HG03095 (cell line): ENCODE measurements around the gene ERCC6.

Source experiments
- ATAC-seq: cut with Tn5 transposase; IDR thresholded peaks from one replicate; pipeline ENCODE4 v1.9.1; 2021; ENCODE audit warnings: moderate library complexity; ENCODE audit not compliant: unreplicated experiment

Gene ERCC6

DNA sequence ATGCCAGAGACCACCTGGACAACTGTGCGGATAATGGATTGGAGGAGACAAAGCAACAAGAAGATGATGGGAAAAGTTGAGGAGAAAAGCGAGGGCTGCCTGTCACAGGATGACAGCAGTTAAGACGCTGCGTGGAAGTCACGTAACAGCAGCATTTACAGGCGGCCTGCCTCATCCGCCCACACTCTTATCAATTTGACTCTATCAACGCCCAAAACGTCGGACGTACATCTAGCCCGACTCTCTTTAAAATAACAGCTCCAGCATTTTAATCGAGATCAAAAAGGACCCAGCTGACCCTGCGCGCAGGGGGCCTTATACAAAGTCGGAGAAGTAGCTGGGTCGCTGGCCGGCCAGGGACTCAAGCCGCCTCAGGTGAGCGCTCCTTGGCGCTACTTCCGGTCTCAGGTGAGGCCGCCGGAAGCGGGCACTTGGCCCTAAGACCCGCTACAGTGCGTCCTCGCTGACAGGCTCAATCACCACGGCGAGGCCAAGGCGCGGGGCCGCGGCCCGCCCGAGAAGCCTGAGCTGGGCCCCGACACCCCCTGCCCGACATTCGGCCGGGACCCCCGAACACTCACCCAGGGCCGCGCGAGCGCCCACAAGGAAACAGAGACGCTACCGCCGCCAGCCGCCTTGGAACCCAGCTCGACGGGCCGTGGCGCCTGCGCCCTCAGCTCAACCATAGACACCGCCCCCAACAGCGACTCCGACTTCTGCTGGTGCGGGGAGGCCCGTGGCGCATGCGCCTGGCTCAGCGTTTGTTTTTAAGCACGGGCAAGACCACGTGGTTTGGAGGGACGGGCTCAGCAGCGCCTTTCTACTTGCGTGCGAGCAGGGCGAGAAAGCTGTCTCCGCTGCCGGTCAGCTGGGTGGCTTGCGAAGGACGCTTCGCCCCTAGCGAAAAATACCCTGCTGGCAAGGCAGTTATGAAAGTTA, at the start of gene ERCC6:
ERCC6 (minus strand) TSS at position 741 of the 939 bp plus-strand sequence.
- ATAC-seq, result peak; percentile 74

DNA sequence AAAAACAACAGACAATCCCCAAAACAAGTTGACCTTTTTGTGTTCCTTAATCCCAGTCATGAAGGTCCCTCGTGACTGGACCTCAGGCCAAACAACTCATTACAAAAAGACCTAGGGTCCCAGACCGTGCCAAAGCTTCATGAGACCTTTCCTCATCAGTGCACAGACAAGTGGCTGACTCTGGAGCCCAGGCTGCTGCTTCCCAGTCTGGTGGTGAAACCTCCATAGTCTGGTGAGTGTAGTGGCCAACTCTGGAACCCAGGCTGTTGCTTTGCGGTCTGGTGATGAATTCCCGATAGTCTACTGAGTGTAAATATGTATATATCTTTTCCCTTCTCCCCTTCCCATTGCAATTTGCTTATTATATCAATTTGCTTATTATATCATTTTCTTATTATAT, 49.1 kb upstream of the ERCC6 start:
- no peak for ATAC-seq

DNA sequence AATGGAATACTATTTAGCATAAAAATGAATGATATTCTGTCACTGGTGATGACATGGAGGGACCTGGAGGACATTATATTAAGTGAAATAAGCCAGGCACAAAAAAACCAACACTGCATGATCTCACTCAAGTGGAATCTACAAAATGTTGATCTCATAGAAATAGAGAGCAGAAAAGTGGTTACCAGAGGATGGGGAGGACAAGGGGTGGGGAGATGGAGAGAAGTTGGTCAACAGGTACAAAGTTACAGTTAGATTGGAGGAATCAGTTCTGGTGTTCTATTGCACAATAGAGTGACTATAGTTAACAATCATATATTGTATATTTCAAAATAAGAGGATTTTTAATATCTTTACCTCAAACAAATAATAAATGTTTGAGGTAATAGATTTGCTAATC, 46.5 kb upstream of the ERCC6 start:
- no peak for ATAC-seq

DNA sequence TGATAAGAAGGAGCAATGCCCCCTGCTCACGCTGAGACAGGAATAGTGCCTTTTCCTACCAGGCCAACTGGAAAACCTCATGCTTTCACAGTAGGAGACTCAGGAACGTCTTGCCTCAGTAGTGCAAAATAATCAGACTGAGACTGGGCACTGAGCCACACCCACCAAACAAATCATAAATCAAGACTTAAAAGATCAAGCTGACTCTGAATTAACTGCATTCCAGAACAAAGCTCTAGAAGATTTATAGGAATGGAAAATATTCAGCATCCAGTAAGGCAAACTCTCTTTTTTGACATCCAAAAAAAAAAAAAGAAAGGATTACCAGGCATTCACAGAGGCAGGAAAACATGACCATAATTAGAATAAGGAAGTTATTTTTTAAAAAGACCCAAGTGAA, 40.7 kb upstream of the ERCC6 start:
- no peak for ATAC-seq

DNA sequence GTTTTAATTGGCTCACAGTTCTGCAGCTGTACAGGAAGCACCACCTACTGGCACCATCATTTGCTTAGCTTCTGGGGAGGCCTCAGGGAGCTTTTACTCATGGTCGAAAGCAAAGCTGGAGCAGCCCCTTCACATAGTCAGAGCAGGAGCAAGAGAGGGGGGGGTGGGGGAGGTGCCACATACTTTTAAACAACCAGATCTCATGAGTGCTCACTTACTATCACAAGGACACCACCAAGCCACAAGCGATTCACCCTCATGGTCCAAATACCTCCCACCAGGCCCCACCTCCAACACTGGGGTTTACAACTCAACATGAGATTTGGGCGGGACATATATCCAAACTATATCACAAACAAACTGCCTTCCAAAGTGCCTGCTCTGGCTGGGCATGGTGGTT, 39.5 kb upstream of the ERCC6 start:
- no peak for ATAC-seq

DNA sequence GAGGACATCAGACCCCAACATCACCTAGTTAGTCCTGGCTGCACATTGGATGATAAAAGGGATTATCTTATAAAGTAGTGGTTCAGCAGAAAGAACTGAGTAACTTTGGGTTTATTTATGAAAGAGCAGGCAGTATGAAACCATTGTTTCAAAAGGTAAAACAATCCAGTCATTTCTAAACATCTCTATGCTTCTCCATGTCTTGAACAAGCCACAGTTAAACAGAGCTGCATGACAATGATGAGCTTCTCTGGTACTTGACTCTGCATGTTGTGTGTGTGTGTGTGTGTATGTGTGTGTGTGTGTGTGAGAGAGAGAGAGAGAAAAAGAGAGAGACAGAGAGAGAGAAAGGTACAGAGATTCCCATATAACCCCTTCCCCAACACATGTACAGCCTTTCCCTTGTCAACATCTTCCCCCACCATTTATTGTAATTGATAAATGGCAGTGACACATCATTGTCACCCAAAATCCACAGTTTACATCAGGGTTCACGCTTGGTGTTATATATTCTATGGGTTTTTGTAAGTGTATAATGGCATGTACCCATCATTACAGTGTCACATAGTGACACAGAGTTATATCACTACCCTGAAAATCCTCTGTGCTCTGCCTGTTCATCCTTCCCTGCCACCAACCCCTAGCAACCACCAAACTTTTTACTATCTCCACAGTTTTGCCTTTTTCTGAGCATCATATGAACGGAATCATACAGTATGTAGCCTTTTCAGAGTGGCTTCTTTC, 38.4 kb upstream of the ERCC6 start:
- ATAC-seq, result no peak

DNA sequence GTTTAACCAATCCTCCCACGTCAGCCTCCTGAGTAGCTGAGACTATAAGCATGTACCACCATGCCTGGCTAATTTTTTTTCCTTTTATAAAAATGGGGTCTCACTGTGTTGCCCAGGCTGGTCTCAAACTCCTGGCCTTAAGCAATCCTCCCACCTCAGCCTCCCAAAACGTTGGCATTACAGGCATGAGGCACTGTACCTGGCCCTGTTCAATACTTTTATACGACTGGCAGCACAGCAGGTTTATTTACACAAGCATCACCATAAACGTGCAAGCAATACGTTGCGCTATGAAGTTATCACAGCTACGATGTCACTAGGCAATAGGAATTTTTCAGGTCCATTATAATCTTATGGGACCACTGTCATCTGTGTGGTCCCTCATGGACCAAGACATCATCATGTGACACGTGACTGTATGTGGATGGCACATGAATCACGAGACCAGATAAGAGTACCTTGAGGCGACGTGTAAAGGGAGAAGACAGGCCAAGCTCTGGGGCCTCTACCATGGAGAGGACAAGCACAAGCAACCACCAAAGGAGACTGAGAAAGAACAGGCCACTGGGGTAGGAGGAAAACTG, 36.7 kb upstream of the ERCC6 start:
- ATAC-seq, result no peak

DNA sequence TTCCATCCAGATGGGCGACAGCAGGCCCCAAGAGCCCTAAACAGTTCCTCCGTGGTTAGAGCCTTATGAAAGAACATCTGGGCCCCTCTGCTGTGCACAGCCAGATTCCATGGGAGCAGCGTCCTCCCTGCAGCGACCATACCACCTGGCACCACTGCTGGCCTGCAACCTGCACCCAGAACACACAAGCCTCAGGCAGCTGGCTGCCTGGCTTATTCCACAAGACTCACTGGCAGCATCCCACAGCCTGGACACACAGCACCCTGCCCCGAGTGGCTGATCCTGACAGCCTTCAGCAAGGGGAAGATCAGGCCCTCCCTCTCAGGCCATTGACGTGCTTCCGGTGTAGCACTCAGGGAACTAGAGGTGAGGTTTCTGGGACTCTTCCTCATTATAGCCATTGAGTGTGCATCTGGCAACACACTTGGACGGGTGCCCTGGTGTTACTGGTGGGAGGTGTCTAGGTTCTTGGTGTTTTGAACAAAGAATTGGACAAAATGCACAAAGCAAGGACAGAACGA, 33.7 kb upstream of the ERCC6 start:
- no peak for ATAC-seq

DNA sequence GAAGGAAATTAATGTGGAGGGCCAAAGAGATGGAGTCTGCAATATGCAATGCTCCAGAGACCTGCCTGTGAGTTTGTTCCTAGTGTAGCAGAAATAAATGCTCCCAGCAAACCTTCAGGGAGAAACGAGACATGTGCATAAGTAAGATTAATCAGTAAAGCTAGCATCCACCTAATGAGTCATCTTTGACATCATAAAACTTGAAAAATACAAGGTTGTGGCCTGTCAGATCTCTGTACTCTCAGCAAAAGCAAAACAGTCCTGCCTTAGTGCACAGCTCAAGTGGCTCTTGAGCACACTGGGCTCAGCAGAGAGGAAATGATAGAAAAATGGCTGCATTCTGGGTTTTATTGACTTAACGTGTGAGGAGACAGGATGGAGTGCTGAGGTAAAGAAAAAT, 32.5 kb upstream of the ERCC6 start:
- no peak for ATAC-seq

DNA sequence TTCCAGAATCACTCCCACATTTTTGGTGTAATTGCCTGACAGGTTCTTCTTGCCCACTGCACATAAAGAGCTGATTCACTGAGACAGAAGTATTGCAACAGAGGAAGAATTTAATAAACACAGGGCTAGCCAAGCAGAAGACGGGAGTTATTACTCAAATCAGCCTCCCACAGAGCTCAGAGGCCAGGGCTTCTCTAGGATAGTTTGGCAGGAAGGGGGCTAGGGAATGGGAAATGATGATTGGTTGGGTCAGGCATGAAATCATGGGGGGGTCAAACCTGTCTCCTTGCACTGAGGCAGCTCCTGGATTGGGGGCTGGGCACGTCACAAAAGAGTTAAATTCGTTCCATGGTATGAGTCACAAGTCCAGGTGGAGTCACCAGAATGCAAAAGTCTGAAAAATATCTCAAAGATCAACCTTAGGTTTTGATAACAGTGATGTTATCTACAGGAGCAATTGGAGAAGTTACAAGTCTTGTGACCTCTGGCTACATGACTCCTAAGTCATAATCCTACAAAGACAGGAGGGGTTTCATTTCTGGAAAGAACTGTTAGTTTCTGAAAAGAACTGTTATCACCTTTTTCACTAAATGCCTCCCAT, 30.2 kb upstream of the ERCC6 start:
- no peak for ATAC-seq

DNA sequence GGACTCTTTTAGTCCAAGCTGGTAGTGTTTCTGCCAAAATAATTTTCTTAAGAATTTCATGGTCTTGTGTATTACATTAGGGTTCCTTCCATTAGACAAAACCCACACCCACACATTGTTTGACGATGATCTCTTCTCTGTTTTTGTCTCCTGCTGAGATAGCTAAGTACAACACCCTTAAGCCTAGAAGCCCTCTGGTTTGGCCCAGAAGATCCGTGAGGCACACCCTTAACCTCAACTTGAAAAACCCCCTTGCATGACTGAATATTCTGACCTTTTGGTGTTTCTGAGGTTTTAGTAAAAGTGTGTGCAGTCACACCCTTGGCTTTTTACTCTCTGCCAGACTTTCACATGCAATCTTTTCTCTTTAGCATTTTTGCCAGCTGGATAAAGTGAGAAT, 29.3 kb upstream of the ERCC6 start:
- ATAC-seq, result peak; percentile 68

DNA sequence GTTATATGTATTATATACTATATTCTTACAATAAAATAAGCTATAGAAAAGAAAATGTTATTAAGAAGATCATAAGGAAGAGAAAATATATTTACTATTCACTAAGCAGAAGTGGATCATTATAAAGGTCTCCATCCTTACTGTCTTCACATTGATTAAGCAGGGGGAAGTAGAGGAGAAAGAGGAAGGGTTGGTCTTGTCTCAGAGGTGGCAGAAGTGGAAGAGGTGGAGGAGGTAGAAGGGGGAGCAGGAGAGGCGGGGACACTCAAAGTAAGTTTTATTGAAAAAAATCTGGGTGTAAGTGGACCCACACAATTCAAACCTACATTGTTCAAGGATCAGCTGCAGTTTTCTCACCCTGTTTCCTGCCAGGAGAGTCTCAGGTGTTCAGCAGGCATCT, 28.9 kb upstream of the ERCC6 start:
- no peak for ATAC-seq

DNA sequence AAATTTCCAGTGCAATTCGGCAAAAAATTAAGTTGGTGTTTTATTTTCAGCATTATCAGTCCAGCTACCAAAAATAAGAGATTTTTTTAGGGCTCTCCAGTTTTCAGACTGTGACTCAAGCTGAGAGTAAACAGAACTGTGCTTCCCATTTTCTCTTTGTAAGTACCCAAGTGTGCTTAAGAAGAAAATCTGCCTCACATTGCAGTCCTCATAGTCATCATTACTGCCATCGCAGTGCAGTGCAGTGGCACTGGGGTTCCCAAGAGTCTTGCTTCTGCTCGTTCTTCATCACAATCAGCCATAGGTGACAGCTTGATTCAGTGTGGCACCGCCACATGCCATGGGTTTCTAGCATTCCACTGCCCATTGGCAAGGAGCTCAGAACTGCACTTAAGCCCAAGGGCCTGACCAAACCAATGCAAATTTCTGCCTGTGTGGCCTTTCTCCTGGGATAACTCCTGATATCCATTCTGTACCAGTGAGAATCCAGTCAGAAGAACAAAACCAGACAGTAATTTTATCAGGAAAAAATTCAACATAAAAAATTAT, 25.6 kb upstream of the ERCC6 start:
- no peak for ATAC-seq

DNA sequence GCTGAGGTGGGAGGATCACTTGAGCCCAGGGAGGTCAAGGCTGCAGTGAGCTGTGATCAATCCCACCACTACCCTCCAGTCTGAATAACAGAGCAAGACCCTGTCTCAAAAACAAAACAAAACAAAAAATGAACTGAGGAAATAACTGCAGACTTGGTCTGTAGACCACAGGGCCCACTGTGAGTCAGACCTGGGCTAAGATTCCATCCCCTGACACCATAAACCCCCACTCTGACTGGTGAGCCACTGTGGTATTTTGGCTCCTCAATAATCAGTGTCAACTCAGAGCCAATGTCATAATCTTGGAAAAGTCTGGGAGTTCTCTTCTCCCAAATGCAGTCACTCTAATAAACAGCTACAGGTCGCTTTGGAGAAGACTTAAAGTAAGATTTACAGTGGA, 24.0 kb upstream of the ERCC6 start:
- ATAC-seq, result no peak

DNA sequence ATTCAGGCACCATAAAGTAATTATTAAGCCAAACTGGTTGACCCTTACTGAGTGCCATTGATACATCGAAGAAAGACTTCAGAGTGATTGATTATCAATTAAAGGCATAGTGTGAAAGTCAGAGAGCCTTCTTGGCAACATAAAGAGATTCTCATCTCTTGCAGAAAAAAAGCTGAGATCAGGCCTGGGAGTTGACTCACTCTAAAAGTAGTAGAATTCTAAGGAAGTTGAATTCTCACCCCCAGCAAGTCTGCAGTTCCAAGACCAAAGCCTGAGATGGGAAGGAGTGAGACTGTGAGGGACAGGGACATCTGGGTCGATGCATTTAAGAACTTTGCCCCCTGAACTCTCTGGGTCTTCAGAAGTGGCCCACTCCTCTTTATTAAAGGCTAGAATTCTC, 21.6 kb upstream of the ERCC6 start:
- ATAC-seq, result no peak

DNA sequence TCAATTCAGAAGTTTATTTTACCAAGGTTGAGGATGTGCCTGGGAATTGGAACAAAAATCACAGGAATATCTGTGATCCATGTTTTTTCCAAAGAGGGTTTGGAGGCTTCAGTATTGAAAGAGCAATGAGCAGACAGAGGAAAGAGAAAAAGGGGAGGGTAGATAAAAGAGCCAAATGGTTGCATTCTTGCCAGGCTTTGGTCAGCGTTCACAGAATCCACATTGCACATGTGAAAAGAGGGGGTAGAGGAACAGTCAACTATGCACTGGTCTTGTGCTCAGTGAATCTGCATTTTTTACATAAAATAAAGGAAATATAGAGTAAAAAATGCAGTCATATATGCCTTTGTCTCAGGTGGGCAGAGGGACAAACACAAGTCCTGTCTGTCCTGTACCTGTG, 20.6 kb upstream of the ERCC6 start:
- ATAC-seq, result no peak

DNA sequence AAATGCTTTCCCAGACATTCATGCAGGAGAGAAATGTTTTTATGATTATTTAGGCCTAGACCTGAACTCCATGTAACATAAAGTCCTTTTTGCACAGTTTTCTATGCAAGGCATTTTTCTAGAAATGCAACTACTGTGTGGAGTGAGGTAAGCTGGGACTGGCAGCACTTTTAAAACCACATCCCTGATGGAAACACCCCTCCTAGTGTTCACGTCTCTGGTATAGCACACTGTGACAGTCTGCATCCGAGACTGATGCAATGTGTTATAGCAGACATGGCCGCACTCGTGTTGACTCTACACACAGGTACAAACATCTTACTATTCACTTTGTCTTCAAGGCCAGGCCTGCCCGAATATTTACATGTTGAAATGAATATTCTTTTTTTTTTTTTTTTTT, 19.3 kb upstream of the ERCC6 start:
- ATAC-seq, result no peak

DNA sequence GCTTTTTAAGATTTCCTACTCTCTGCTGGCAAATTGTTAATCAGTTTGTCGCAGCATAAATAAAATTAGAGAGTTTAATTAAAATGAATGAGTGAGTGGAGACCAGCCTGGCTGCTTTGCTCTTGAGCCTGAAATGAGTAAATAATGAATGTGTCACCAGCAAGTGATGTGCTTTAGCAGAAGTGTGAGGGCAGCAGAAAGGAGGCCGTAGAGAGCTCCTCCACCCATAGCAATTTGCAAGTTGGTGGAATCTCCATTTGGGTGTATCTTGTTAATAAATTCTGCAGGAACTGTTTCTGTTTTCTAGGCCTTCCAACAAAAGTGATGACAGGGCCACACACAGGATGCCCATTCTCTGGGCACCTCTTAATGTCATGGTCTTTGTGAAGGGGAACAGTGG, 18.8 kb upstream of the ERCC6 start:
- ATAC-seq, result no peak

DNA sequence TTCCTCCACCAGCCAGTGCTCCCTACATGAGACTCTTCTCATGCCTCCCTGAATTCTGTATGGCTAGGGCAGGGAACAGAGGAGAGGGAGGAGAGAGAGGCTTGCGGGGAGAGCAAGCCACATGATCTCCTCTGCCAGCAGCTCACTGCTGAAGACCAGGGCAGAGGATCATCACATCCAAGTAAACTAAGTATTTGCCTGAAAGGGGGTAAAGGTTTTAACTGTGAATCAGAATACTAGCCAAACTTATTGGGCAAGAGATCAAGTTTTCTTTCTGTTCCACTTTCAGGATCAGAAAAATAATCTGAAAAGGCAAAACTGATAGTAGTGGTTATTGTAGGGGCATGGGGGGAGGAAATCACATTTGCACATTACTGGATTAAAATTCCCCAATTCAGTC, 17.8 kb upstream of the ERCC6 start:
- ATAC-seq, result no peak

DNA sequence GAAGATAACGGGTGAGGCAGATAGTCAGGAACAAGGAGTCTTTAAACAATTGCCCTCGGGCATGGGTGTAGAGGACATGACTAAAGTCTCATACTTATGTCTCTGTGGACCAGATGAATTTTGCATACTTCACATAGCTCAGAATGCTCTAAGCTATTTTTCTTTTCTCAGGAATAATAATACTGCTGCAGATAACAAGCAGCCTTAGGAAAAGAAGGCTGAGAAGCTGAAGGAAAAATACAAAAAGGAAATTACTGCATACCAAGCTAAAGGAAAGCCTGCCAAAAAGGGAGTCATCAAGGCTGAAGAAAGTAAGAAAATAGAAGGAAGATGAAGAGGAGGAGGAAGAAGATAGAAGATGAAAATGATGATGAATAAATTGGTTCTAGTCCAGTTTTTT, 13.4 kb upstream of the ERCC6 start:
- no peak for ATAC-seq

DNA sequence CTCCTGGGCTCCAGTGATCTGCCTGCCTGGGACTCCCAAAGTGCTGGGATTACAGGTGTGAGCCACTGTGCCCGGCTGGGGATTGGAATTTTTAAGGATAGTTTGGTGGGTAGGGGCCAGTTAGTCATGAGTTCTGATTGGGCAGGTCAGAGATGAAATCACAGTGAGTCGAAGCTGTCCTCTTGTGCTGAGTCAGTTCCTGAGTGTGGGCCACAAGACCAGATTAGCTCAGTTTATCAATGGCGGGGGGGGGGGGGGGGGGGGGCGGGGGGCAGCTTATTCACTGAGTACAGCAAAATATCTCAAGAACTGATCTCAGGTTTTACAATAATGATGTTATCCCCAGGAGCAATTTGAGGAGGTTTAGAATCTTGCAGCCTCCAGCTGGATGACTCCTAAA, 11.6 kb upstream of the ERCC6 start:
- no peak for ATAC-seq
